Vagina (tissue), 2 donors: ENCODE results near the gene TBC1D14. TPM values are rescaled to one million over a fixed set of nuclear protein-coding genes. Genes with fewer than 3 reads are reported as not detected.

Source experiments
- DNase-seq, 2 donors: peaks; one replicate each; pipeline ENCODE4 v3.0.0-alpha.2; 2017; ENCODE audit errors: extremely low spot score in 2 of 2
- H3K27ac ChIP-seq: fragments of 200-600 bp; sonication (generic); one replicate; pipeline ENCODE4 v1.5.1; 2019
- H3K27me3 ChIP-seq: fragments of 200-600 bp; sonication (generic); one replicate; pipeline ENCODE4 v1.5.1; 2019
- H3K36me3 ChIP-seq, 2 donors: fragments of 200-600 bp; sonication (generic); one replicate each; pipeline ENCODE4 v1.5.1; 2017 to 2019
- H3K4me1 ChIP-seq: fragments of 200-600 bp; sonication (generic); one replicate; pipeline ENCODE4 v1.5.1; 2019
- H3K4me3 ChIP-seq, 2 donors: fragments of 200-600 bp; sonication (generic); 1 replicate in 1 of 2; 2 replicates in 1 of 2; pipeline ENCODE4 v1.5.1; 2016 to 2019
- H3K9me3 ChIP-seq: fragments of 200-600 bp; sonication (generic); one replicate; pipeline ENCODE4 v1.5.1; 2019
- POLR2A ChIP-seq, 2 donors: fragments of 450-650 bp; IDR thresholded peaks; one replicate each; pipeline ENCODE4 v1.6.1; 2017; ENCODE audit warnings: antibody characterized with exemption in 2 of 2, mild to moderate bottlenecking in 2 of 2, moderate library complexity in 2 of 2
- POLR2AphosphoS5 ChIP-seq, 2 donors: sonication (generic); formaldehyde crosslinking; IDR thresholded peaks; one replicate each; pipeline ENCODE4 v1.9.0; 2017; ENCODE audit warnings: antibody characterized with exemption in 2 of 2, mild to moderate bottlenecking in 2 of 2, low read depth in 1 of 2; ENCODE audit not compliant: insufficient read depth in 1 of 2
- intact Hi-C: fragments of 100-400 bp; cut with DNase I; formaldehyde crosslinking; loops from one replicate; pipeline ENCODE4 v1.15.1; 2023
- total RNA-seq: library from RNA; depleted of rRNA; stranded (reverse); fragments of >200 nt; gene quantifications from one replicate; pipeline ENCODE4 v1.2.3, GENCODE V29; 2016
- TF ChIP-seq, protein P1 (sequence below), 3 experiments: fragments of 450-650 bp in 2 of 3; fragments of 200-600 bp in 1 of 3; sonication (generic) in 1 of 3; IDR thresholded peaks; one replicate each; pipeline ENCODE4 v1.5.1; 2017 to 2019; ENCODE audit warnings: antibody characterized with exemption in 3 of 3, mild to moderate bottlenecking in 2 of 3, moderate library complexity in 2 of 3

The TBC1D14 gene
- total RNA-seq, 1 donor from 2014 or later = 35.4 TPM

DNA sequence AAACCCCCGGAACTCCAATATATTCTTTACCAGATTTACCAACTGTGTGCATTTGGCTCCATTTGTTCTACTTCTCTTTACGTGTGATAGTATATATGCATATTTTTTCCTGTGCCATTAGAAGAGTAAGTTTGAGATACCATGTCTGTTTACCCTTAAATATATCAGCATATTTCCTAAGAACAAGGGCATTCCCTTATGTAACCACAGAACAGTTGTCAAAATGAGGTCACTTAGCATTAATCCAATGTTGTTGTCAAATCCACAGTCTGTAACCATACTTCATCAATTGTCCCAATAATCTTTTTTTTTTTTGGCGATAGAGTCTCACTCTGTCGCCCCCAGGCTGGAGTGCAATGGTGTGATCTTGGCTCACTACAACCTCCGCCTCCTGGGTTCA, 55.2 kb downstream of the TBC1D14 start:
- no peak overlapping the region for H3K4me3 ChIP-seq
- H3K27ac ChIP-seq = no peak overlapping the region
- no peaks in the 10 kb centered on the region for H3K9me3 ChIP-seq
- no peak for DNase-seq
- no peaks in the 10 kb centered on the region for H3K4me1 ChIP-seq
- peaks cover 0 to 7% of the 10 kb centered on the region in 2 donors for H3K36me3 ChIP-seq
- TF ChIP-seq, protein P1, sequence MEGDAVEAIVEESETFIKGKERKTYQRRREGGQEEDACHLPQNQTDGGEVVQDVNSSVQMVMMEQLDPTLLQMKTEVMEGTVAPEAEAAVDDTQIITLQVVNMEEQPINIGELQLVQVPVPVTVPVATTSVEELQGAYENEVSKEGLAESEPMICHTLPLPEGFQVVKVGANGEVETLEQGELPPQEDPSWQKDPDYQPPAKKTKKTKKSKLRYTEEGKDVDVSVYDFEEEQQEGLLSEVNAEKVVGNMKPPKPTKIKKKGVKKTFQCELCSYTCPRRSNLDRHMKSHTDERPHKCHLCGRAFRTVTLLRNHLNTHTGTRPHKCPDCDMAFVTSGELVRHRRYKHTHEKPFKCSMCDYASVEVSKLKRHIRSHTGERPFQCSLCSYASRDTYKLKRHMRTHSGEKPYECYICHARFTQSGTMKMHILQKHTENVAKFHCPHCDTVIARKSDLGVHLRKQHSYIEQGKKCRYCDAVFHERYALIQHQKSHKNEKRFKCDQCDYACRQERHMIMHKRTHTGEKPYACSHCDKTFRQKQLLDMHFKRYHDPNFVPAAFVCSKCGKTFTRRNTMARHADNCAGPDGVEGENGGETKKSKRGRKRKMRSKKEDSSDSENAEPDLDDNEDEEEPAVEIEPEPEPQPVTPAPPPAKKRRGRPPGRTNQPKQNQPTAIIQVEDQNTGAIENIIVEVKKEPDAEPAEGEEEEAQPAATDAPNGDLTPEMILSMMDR (IDR thresholded peaks at IDR 0.05) = no peak
- no peak for TF ChIP-seq POLR2AphosphoS5 (IDR thresholded peaks at IDR 0.05; ENCODE audit: insufficient read depth in 1 of 2, low read depth in 1 of 2)
- H3K27me3 ChIP-seq = no peaks in the 10 kb centered on the region
- intact Hi-C loops = loop anchor here (5.0 kb wide), 1 partner anchor 2003 kb away; no protein-coding TSS in a partner anchor

DNA sequence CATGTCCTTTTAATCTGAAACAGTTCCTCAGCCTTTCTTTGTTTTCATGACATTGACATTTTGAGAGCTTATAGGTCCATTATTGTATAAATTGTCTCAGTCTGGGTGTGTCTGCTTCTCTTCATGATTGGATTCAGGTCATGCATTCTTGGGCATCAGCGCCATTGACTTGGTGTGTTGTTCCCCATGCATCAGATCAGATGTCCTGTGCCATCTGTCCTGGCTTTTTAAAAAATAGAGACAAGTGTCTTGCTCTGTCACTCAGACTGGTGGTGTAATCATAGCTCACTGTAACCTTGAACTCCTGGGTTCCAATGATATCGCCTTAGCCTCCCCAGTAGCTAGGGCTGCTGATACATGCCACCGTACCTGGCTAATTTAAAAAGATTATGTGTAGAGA, 55.7 kb downstream of the TBC1D14 start:
- no peak overlapping the region for H3K4me3 ChIP-seq
- no peaks in the 10 kb centered on the region for H3K27me3 ChIP-seq
- TF ChIP-seq POLR2AphosphoS5 (IDR thresholded peaks at IDR 0.05; ENCODE audit: insufficient read depth in 1 of 2, low read depth in 1 of 2) = no peak
- no peak for TF ChIP-seq POLR2A (IDR thresholded peaks at IDR 0.05)
- TF ChIP-seq, protein P1 (IDR thresholded peaks at IDR 0.05) = no peak
- no peaks in the 10 kb centered on the region for H3K9me3 ChIP-seq
- H3K27ac ChIP-seq = no peak overlapping the region
- H3K4me1 ChIP-seq = no peaks in the 10 kb centered on the region
- peaks cover 0 to 7% of the 10 kb centered on the region in 2 donors for H3K36me3 ChIP-seq
- DNase-seq = no peak
- intact Hi-C loops = no loop called here

DNA sequence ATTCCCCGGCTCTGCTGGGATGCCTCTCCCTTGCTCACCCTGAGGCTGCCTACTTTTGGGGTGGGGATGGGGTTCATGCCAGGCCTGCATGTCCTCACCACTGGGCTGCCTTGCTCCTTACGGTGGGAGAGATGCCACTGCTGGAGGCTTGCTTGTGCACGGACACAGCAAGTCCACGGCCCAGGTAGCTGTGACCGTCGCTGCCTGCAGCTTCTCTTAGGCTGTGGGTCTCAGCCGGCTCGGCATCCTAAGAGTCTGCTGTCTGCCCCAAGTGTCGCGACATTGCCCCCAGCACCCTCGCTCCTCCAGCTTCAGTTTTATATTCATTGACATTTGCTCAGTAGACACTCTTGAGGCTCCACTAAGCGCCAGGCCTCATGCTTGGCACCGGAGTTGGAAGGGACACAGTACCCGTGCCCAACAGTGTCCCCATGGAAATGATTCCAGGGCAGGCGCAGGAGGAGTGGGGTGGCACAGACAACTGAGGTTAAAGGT, 58.3 kb downstream of the TBC1D14 start:
- no peaks in the 10 kb centered on the region for H3K4me1 ChIP-seq
- TF ChIP-seq POLR2A (IDR thresholded peaks at IDR 0.05) (no peak), POLR2AphosphoS5 (IDR thresholded peaks at IDR 0.05; ENCODE audit: insufficient read depth in 1 of 2, low read depth in 1 of 2) (no peak)
- TF ChIP-seq, protein P1 (IDR thresholded peaks at IDR 0.05) = no peak
- intact Hi-C loops = no loop called here
- H3K27ac ChIP-seq = no peak overlapping the region
- no peak for DNase-seq
- H3K36me3 ChIP-seq = peaks cover 0 to 7% of the 10 kb centered on the region in 2 donors
- no peak overlapping the region for H3K4me3 ChIP-seq
- no peaks in the 10 kb centered on the region for H3K9me3 ChIP-seq
- H3K27me3 ChIP-seq = no peaks in the 10 kb centered on the region

DNA sequence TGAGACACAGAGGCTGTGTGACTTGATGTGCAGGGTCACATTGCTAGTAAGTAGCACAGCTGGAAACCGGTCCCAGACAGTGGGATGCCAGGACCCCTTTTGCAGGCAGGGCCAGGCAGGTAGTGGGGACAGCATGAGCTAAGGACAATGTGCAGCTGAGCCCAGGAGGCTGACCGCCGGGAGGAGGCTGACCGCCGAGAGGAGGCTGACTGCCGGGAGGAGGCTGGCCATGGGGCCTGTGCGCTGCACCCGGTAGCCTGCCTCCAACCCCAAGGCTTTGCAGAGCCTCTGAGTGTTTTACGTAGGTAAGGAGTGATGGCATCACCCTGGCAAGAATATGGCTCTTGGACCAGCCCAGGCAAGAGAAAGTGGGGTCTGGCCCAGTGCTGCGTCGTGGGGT, 58.9 kb downstream of the TBC1D14 start:
- Histone ChIP-seq H3K36me3 (peaks cover 0 to 7% of the 10 kb centered on the region in 2 donors), H3K27ac (no peak overlapping the region), H3K27me3 (no peaks in the 10 kb centered on the region), H3K4me1 (no peaks in the 10 kb centered on the region), H3K9me3 (no peaks in the 10 kb centered on the region), H3K4me3 (no peak overlapping the region)
- intact Hi-C loops = no loop called here
- TF ChIP-seq POLR2AphosphoS5 (IDR thresholded peaks at IDR 0.05; ENCODE audit: insufficient read depth in 1 of 2, low read depth in 1 of 2) (no peak), POLR2A (IDR thresholded peaks at IDR 0.05) (no peak)
- TF ChIP-seq, protein P1 (IDR thresholded peaks at IDR 0.05) = no peak
- DNase-seq = no peak
